Astrocyte of the cerebellum (primary cell): ENCODE results near the gene MED31.

ENCODE experiments used
- DNase-seq: peaks from one replicate; pipeline ENCODE4 v3.0.0-alpha.2; 2011; ENCODE audit warnings: low read depth
- H3K4me3 ChIP-seq: 2 replicates; pipeline ENCODE4 v1.5.1; 2011; ENCODE audit warnings: mild to moderate bottlenecking, low read depth, low read length, moderate library complexity
- in situ Hi-C: cut with HindIII; loops from 2 replicates; pipeline ENCODE4 v1.10.0; 2017; ENCODE audit warnings: low sequenced_read_pairs
- TF ChIP-seq, protein P1 (sequence below): IDR thresholded peaks from 2 replicates; pipeline ENCODE4 v1.5.1; 2012; ENCODE audit warnings: low read length, low read depth, moderate library complexity, mild to moderate bottlenecking; ENCODE audit errors: missing control alignments

MED31 gene

DNA sequence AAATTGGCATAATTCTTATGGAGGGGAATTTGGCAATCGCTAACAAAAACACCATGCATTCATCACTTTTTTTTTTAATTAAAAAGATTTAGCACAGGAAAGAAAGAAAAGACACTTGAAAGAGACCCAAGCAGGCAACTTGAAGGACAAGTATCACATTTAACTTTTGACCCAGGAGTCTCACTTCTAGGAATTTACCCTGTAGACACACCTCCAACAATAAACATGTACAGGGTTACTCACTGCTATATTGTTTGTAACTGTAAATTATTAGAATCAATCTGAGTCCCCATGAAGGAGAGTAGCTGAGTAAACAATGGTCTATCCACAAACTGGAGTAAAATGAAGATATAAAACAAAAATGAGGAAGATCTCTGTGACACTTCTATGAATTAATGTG is 21.0 kb downstream of the MED31 start:
- in situ Hi-C loops, result no loop called here
- no peak overlapping the region for H3K4me3 ChIP-seq
- DNase-seq, result no peak
- TF ChIP-seq, protein P1, sequence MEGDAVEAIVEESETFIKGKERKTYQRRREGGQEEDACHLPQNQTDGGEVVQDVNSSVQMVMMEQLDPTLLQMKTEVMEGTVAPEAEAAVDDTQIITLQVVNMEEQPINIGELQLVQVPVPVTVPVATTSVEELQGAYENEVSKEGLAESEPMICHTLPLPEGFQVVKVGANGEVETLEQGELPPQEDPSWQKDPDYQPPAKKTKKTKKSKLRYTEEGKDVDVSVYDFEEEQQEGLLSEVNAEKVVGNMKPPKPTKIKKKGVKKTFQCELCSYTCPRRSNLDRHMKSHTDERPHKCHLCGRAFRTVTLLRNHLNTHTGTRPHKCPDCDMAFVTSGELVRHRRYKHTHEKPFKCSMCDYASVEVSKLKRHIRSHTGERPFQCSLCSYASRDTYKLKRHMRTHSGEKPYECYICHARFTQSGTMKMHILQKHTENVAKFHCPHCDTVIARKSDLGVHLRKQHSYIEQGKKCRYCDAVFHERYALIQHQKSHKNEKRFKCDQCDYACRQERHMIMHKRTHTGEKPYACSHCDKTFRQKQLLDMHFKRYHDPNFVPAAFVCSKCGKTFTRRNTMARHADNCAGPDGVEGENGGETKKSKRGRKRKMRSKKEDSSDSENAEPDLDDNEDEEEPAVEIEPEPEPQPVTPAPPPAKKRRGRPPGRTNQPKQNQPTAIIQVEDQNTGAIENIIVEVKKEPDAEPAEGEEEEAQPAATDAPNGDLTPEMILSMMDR, result no peak

DNA sequence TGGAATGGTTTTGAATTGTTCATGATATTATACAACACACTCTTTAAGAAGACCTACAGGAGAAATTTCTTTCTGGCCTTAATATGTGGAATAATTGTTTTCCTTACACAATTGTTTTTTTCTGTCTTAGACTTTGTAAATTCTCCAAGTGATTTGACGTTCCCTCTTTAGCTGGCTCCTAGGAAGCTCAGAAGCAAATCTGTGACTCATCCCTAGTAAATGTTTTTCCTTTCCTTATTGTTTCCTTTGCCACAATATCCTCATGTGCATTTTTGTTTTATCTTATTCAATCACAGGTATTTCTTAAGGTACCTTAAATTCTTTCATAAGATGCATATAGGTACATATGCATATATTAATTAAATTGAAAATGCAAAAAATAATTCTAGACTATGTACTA is 24.4 kb downstream of the MED31 start:
- DNase-seq, result no peak
- in situ Hi-C loops, result no loop called here
- H3K4me3 ChIP-seq, result no peak overlapping the region
- TF ChIP-seq, protein P1, result no peak

GRCh38 chr17:6626616-6627015 is 24.8 kb downstream of the MED31 start:
- no peak overlapping the region for H3K4me3 ChIP-seq
- no peak for DNase-seq
- in situ Hi-C loops, result no loop called here
- TF ChIP-seq, protein P1, result no peak

GRCh38 chr17:6623941-6624340 is 27.5 kb downstream of the MED31 start:
- TF ChIP-seq, protein P1, result no peak
- in situ Hi-C loops, result no loop called here
- no peak for DNase-seq
- H3K4me3 ChIP-seq, result no peak overlapping the region

- TF ChIP-seq, protein P1, result no peak
- DNase-seq, result no peak
- in situ Hi-C loops, result no loop called here
- H3K4me3 ChIP-seq, result no peak overlapping the region
These were observed 40.2 kb downstream of the MED31 start for GRCh38 chr17:6611231-6611630.

DNA sequence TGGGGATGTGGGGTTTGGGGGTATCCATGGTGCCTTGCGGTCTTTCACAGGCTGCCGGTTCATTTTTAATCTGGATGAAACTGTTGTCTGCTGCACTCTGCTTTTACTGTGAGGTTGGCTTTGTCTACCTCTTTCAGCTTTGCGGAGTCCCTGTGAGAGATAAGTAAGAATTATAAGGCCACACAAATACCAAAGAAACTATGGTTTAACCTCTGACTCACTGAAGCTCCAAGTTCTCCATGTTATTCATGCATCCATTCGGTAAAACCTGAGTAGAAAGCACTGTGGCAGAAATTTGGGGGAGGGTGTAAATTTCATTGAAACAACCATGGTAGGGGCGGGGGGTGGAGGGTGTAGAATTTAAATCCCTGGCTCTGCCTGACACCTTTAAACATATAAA is 41.4 kb downstream of the MED31 start:
- H3K4me3 ChIP-seq, result no peak overlapping the region
- in situ Hi-C loops, result no loop called here
- TF ChIP-seq, protein P1, result no peak
- DNase-seq, result no peak

DNA sequence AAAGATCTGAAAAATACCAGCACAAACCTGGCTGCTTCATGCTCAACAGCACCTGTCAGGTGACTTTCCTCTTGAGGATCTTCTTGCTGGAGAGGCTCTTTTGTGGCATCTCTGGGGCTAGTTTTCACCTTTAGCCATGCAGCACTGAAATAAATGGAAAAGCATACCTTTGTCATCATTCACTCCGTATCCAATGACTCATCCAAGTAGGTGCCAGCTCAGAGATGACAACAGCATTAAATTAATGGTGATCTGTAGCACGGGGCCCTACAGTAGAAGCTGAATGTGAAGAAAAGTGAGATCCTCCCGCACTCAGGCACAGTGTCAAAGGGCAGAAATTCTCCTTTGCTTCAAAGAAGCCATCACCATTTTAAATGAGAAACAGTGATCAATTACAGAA is 43.1 kb downstream of the MED31 start:
- TF ChIP-seq, protein P1, result no peak
- in situ Hi-C loops, result no loop called here
- H3K4me3 ChIP-seq, result no peak overlapping the region
- no peak for DNase-seq
